Activated CD8-positive, alpha-beta memory T cell treated with anti-CD3 and anti-CD28 coated beads for 4 hours (primary cell): Measurements from ENCODE around the gene DOCK9.
"Not testable (repeated sequence)": the region's sequence is repeated elsewhere in the genome, so short reads cannot be mapped to it uniquely, and the experiment has no call there.

ENCODE experiments used
- DNase-seq, 2 donors: peaks; one replicate each; pipeline ENCODE4 v3.0.0-alpha.2; 2020; ENCODE audit warnings: low read depth in 2 of 2

The DOCK9 gene

GRCh38 chr13:98773921-98774320 is 203.9 kb downstream of the DOCK9 start:
- no peak for DNase-seq

GRCh38 chr13:98772794-98773452 is 204.9 kb downstream of the DOCK9 start:
- no peak for DNase-seq

- DNase-seq: no peak
Observed at GRCh38 chr13:98771838-98772611, 205.8 kb downstream of the DOCK9 start.

GRCh38 chr13:98769736-98770135 is 208.1 kb downstream of the DOCK9 start:
- DNase-seq: no peak

GRCh38 chr13:98768522-98768921 is 209.3 kb downstream of the DOCK9 start:
- DNase-seq: no peak

- DNase-seq: no peak
Observed at GRCh38 chr13:98766697-98767096, 211.2 kb downstream of the DOCK9 start.

GRCh38 chr13:98765996-98766519 is 211.8 kb downstream of the DOCK9 start:
- no peak for DNase-seq

GRCh38 chr13:98761986-98762616 is 215.8 kb downstream of the DOCK9 start:
- no peak for DNase-seq

GRCh38 chr13:98761126-98761985 is 216.5 kb downstream of the DOCK9 start:
- no peak for DNase-seq

- DNase-seq: no peak
Observed at GRCh38 chr13:98755729-98756128, 222.1 kb downstream of the DOCK9 start.

GRCh38 chr13:98755116-98755515 is 222.7 kb downstream of the DOCK9 start:
- no peak for DNase-seq

- not testable (repeated sequence) for DNase-seq
Observed at GRCh38 chr13:98754468-98754867, 223.4 kb downstream of the DOCK9 start.

GRCh38 chr13:98752467-98753290 is 225.2 kb downstream of the DOCK9 start, which contains the start of gene SLC15A1:
Gene SLC15A1, minus strand, starts transcription at chr13:98752672. Its CDS starts 74 bp downstream, at chr13:98752598.
- DNase-seq: no peak

- DNase-seq: no peak
Observed at GRCh38 chr13:98751861-98752466, 225.9 kb downstream of the DOCK9 start.

- DNase-seq: no peak
Observed at GRCh38 chr13:98751367-98751782, 226.5 kb downstream of the DOCK9 start.

GRCh38 chr13:98749501-98749900 is 228.4 kb downstream of the DOCK9 start:
- no peak for DNase-seq

GRCh38 chr13:98746968-98747367 is 230.9 kb downstream of the DOCK9 start:
- DNase-seq: no peak
